Mucosa of descending colon (tissue), 3 donors: ENCODE data around the gene XAGE5. TPM values are rescaled to one million over a fixed set of nuclear protein-coding genes. Genes with fewer than 3 reads are reported as not detected.

Source experiments
- ATAC-seq: fragments of 200-7000 bp; cut with Tn5 transposase; one replicate; pipeline ENCODE4 v1.9.1; 2020; ENCODE audit warnings: mild to moderate bottlenecking, moderate library complexity
- DNase-seq, 3 donors: peaks; one replicate each; pipeline ENCODE4 v3.0.0-alpha.2; 2020
- H3K36me3 ChIP-seq: fragments of 200-600 bp; one replicate; pipeline ENCODE4 v1.8.0; 2021; ENCODE audit warnings: low read depth, mild to moderate bottlenecking
- H3K4me1 ChIP-seq: fragments of 200-600 bp; one replicate; pipeline ENCODE4 v1.8.0; 2021; ENCODE audit warnings: low read depth, mild to moderate bottlenecking
- H3K4me3 ChIP-seq: fragments of 200-600 bp; one replicate; pipeline ENCODE4 v1.8.0; 2021; ENCODE audit warnings: mild to moderate bottlenecking
- H3K9me3 ChIP-seq: fragments of 200-600 bp; one replicate; pipeline ENCODE4 v1.8.0; 2021; ENCODE audit warnings: mild to moderate bottlenecking
- intact Hi-C, 2 donors: fragments of 100-400 bp; cut with DNase I in 1 of 2; cut with micrococcal nuclease in 1 of 2; formaldehyde crosslinking; loops; one replicate each; pipeline versions ENCODE4 v1.11.0 to v1.11.1; 2022; cut with DNase I, micrococcal nuclease
- total RNA-seq, 3 donors: library from RNA; stranded (reverse); fragmentation: NEBNext Ultra II Directional in 2 of 3; extraction: Animal tissue kit (Norgen Biotek cat#: 25700) in 2 of 3; gene quantifications; one replicate each; pipeline versions ENCODE4 v1.2.1 to v1.2.4, GENCODE V29; 2021 to 2023
- TF ChIP-seq, protein P1 (sequence below): fragments of 200-600 bp; IDR thresholded peaks from one replicate; pipeline ENCODE4 v1.8.0; 2022; ENCODE audit warnings: antibody characterized with exemption, mild to moderate bottlenecking
- donor health status: DM: no; HTN: no; CAD: no; lungs with moderate emphysema.
- donor health status: DM: no; HTN: no; CAD: no.
- donor health status: DM: no; HTN: yes; CAD: no.

The XAGE5 gene
- total RNA-seq, 3 donors from 2014 or later: not detected

DNA sequence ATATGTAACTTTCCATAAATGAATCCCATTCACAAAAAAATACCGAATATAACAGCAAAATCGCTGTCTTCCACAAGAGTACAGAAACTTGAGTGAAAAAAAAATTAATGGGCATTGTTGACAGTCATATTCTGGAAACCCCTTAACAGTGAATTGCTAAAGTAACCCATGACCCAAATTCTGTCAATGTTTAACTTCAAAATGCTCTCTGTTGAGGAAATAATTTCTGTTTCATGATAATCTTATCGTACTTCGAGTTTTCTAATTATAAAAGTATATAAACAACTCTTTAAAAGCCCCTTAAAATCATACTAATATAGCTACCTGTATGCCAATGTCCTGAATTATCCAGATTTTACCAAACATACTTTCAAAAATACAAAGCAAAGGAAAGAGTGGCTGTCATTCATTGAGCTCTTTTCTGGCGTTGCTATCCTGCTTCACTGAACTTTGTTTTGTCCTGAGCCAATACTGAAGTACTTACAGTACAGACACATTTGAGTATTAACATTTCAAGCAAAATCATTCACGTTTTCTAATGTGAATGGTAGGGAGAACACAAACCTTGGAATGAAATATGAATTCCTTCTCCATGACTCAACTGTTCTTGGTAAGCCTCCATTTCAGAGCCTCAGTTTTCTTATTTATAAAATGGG is 54.4 kb downstream of the XAGE5 start:
- TF ChIP-seq, protein P1, sequence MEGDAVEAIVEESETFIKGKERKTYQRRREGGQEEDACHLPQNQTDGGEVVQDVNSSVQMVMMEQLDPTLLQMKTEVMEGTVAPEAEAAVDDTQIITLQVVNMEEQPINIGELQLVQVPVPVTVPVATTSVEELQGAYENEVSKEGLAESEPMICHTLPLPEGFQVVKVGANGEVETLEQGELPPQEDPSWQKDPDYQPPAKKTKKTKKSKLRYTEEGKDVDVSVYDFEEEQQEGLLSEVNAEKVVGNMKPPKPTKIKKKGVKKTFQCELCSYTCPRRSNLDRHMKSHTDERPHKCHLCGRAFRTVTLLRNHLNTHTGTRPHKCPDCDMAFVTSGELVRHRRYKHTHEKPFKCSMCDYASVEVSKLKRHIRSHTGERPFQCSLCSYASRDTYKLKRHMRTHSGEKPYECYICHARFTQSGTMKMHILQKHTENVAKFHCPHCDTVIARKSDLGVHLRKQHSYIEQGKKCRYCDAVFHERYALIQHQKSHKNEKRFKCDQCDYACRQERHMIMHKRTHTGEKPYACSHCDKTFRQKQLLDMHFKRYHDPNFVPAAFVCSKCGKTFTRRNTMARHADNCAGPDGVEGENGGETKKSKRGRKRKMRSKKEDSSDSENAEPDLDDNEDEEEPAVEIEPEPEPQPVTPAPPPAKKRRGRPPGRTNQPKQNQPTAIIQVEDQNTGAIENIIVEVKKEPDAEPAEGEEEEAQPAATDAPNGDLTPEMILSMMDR: no peak
- no peak for DNase-seq
- H3K36me3 ChIP-seq: no peaks in the 10 kb centered on the region
- H3K4me3 ChIP-seq: no peak overlapping the region
- intact Hi-C loops: no loop called here
- H3K4me1 ChIP-seq: no peaks in the 10 kb centered on the region
- ATAC-seq: no peak
- H3K9me3 ChIP-seq: no peaks in the 10 kb centered on the region

Other genes starting within 250 kb of the XAGE5 start
- not detected for gene SSX7, start 156.4 kb upstream of the XAGE5 start, total RNA-seq
- not detected for gene SSX2, start 104.1 kb upstream of the XAGE5 start, total RNA-seq
- not detected for gene SSX2B, start 60.0 kb upstream of the XAGE5 start, total RNA-seq
- not detected for gene SPANXN5, start 13.9 kb upstream of the XAGE5 start, total RNA-seq
- gene XAGE3, start 56.8 kb downstream of the XAGE5 start, total RNA-seq: not detected
- 10 to 100 TPM; 11.7 to 17.0 (median 15.6) TPM for gene FAM156B, start 86.0 kb downstream of the XAGE5 start, total RNA-seq
- gene FAM156A, start 147.2 kb downstream of the XAGE5 start, total RNA-seq: 10 to 100 TPM; 17.0 to 22.4 (median 22.2) TPM
- gene GPR173, start 237.5 kb downstream of the XAGE5 start, total RNA-seq: 1 to 10 TPM in 2 of 3 donors, under 1 TPM in 1; 0.38 to 2.2 (median 1.3) TPM